Measurements from ENCODE around the gene NCLN.
A peak's percentile ranks its signal among the peaks of the same experiment; 100 is the strongest.

GRCh38 chr19:3163230-3163886 lies 22.4 kb upstream of the NCLN start:
- TF ChIP-seq CTCF (IDR thresholded peaks at IDR 0.05) (peak; percentile 75 to 94 (median 86)), POLR2A (IDR thresholded peaks at IDR 0.05) (no peak)
